GM12872 (cell line): ENCODE measurements around the gene DSTYK.

Source experiments
- CTCF ChIP-seq: IDR thresholded peaks from 3 replicates; pipeline ENCODE4 v1.5.1; 2011; ENCODE audit warnings: low read depth, mild to moderate bottlenecking, low read length, moderate library complexity; ENCODE audit not compliant: insufficient read depth

DSTYK gene

GRCh38 chr1:205211169-205211838 lies at the start of gene DSTYK:
Gene DSTYK, minus strand, starts transcription at chr1:205211702. Its CDS starts 167 bp downstream, at chr1:205211535.
- TF ChIP-seq CTCF: no peak

- no peak for TF ChIP-seq CTCF
These were observed 48.5 kb upstream of the DSTYK start for GRCh38 chr1:205259998-205260397.

GRCh38 chr1:205259324-205259832 lies 47.9 kb upstream of the DSTYK start:
- TF ChIP-seq CTCF: no peak

- TF ChIP-seq CTCF: no peak
These were observed 47.2 kb upstream of the DSTYK start for GRCh38 chr1:205258719-205259118.

GRCh38 chr1:205258261-205258691 lies 46.8 kb upstream of the DSTYK start:
- TF ChIP-seq CTCF: no peak

GRCh38 chr1:205257735-205258134 lies 46.2 kb upstream of the DSTYK start:
- TF ChIP-seq CTCF: no peak

GRCh38 chr1:205256951-205257625 lies 45.6 kb upstream of the DSTYK start:
- TF ChIP-seq CTCF: no peak
